ENCODE measurements around the gene STK32C. TPM values are rescaled to one million over a fixed set of nuclear protein-coding genes. Genes with fewer than 3 reads are reported as not detected.
"Not testable (repeated sequence)": the region's sequence is repeated elsewhere in the genome, so short reads cannot be mapped to it uniquely, and the experiment has no call there.

The STK32C gene
- total RNA-seq, 1 experiment from 2014 or later = 20.7 TPM

DNA sequence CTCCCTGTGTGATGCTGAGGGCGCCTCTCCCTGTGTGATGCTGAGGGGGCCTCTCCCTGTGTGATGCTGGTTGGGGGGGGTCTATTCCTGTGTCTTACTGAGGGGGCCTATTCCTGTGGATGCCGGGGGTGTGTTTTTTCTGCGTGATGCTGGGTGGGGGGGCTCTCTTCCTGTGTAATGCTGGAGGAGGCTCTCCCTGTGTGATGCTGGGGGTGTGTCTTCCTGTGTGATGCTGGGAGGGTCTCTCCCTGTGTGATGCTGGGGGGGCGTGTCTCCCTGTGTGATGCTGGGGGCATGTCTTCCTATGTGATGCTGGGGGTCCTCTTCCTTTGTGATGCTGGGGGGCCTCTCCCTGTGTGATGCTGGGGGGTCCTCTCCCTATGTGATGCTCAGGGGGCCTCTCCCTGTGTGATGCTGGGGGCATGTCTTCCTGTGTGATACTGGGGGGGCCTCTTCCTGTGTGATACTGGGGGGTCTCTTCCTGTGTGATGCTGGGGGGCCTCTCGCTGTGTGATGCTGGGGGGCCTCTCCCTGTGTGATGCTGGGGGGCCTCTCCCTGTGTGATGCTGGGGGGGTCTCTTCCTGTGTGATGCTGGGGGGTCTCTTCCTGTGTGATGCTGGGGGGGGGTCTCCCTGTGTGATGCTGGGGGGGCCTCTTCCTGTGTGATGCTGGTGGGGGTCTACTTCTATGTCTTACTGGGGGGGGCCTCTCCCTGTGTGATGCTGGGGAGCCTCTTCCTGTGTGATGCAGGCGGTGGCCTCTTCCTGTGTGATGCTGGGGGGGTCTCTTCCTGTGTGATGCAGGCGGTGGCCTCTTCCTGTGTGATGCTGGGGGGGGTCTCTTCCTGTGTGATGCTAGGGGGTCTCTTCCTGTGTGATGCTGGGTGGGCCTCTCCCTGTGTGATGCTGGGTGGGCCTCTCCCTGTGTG lies 148.2 kb downstream of the STK32C start:
- H3K27ac Mint-ChIP-seq (ENCODE audit: low read depth, unreplicated experiment); H3K36me3 Mint-ChIP-seq (ENCODE audit: insufficient read depth, unreplicated experiment); H3K4me3 Mint-ChIP-seq (ENCODE audit: unreplicated experiment); POLR2A ChIA-PET; H3K4me1 Mint-ChIP-seq (ENCODE audit: insufficient read depth, unreplicated experiment); DNase-seq (ENCODE audit: unreplicated experiment); H3K9me3 Mint-ChIP-seq (ENCODE audit: unreplicated experiment); intact Hi-C loops (cut with micrococcal nuclease); CTCF ChIA-PET; BruUV-seq (replicated peaks); H3K27me3 Mint-ChIP-seq (ENCODE audit: insufficient read depth, unreplicated experiment): not testable (repeated sequence)

DNA sequence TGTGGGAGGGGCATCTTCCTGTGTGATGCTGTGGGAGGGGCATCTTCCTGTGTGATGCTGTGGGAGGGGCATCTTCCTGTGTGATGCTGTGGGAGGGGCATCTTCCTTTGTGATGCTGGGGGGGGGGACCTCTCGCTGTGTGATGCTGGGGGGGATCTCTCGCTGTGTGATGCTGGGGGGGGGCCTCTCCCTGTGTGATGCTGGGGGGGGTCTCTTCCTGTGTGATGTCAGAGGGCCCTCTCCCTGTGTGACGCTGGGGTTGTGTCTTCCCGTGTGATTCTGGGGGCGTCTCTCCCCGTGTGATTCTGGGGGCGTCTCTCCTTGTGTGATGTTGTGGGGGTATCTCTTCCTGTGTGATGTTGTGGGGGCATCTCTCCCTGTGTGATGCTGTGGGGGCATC lies 148.9 kb downstream of the STK32C start:
- no peaks in the 10 kb centered on the region for H3K9me3 Mint-ChIP-seq (ENCODE audit: unreplicated experiment)
- POLR2A ChIA-PET = no interaction called here
- no TSS peak for BruUV-seq (replicated peaks)
- intact Hi-C loops (cut with micrococcal nuclease) = no loop called here
- no peaks in the 10 kb centered on the region for H3K27me3 Mint-ChIP-seq (ENCODE audit: insufficient read depth, unreplicated experiment)
- CTCF ChIA-PET = no interaction called here
- H3K4me1 Mint-ChIP-seq (ENCODE audit: insufficient read depth, unreplicated experiment) = no peaks in the 10 kb centered on the region
- TF ChIP-seq, protein P1, sequence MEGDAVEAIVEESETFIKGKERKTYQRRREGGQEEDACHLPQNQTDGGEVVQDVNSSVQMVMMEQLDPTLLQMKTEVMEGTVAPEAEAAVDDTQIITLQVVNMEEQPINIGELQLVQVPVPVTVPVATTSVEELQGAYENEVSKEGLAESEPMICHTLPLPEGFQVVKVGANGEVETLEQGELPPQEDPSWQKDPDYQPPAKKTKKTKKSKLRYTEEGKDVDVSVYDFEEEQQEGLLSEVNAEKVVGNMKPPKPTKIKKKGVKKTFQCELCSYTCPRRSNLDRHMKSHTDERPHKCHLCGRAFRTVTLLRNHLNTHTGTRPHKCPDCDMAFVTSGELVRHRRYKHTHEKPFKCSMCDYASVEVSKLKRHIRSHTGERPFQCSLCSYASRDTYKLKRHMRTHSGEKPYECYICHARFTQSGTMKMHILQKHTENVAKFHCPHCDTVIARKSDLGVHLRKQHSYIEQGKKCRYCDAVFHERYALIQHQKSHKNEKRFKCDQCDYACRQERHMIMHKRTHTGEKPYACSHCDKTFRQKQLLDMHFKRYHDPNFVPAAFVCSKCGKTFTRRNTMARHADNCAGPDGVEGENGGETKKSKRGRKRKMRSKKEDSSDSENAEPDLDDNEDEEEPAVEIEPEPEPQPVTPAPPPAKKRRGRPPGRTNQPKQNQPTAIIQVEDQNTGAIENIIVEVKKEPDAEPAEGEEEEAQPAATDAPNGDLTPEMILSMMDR (IDR thresholded peaks at IDR 0.05; ENCODE audit: unreplicated experiment) = no peak
- no peak for DNase-seq (ENCODE audit: unreplicated experiment)
- H3K4me3 Mint-ChIP-seq (ENCODE audit: unreplicated experiment) = no peak overlapping the region
- no peaks in the 10 kb centered on the region for H3K36me3 Mint-ChIP-seq (ENCODE audit: insufficient read depth, unreplicated experiment)
- H3K27ac Mint-ChIP-seq (ENCODE audit: low read depth, unreplicated experiment) = no peak overlapping the region

DNA sequence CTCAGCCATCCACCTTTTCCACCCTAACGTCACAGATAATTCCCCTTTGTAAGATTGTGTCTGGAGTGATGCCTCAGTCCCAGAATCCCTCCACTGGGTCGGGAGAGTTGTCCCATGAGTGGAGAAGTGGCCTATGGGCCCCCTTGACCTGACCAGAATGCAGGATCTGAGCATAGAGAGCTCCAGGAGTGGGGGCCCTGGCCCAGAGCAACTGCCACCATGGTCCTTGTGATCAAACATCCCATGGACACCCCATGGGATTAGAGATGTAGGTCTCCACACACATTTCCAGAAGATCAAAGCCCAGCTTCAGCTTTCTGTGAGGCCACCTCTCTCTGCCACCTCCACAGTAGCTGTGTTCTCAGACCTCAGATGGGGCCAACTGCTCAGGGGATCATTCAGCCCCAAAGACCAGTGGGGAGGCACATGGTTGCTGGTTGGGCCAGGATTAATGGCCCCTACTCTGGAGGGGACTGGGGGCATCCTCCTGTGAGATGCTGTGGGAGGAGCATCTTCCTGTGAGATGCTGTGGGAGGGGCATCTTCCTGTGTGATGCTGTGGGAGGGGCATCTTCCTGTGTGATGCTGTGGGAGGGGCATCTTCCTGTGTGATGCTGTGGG lies 149.5 kb downstream of the STK32C start:
- H3K9me3 Mint-ChIP-seq (ENCODE audit: unreplicated experiment) = no peaks in the 10 kb centered on the region
- no peaks in the 10 kb centered on the region for H3K36me3 Mint-ChIP-seq (ENCODE audit: insufficient read depth, unreplicated experiment)

More for the DNA sequence above, 149.5 kb downstream of the STK32C start:
- Mint-ChIP-seq H3K27me3 (ENCODE audit: insufficient read depth, unreplicated experiment) (no peaks in the 10 kb centered on the region), H3K4me1 (ENCODE audit: insufficient read depth, unreplicated experiment) (no peaks in the 10 kb centered on the region), H3K4me3 (ENCODE audit: unreplicated experiment) (no peak overlapping the region), H3K27ac (ENCODE audit: low read depth, unreplicated experiment) (no peak overlapping the region)
- TF ChIP-seq, protein P1 (IDR thresholded peaks at IDR 0.05; ENCODE audit: unreplicated experiment) = no peak
- intact Hi-C loops (cut with micrococcal nuclease) = no loop called here
- no peak for DNase-seq (ENCODE audit: unreplicated experiment)
- BruUV-seq (replicated peaks) = no TSS peak
- ChIA-PET CTCF (interaction anchor here (1.3 kb wide), 1 partner anchor 15 kb away, joined by 4 read pairs; no protein-coding TSS in a partner anchor), POLR2A (no interaction called here)

Other genes with a start within 250 kb of the STK32C start
- gene JAKMIP3, start 242.0 kb downstream of the STK32C start, total RNA-seq (2022) = not detected in 2 replicates
- gene DPYSL4, start 121.0 kb downstream of the STK32C start, total RNA-seq (2022) = 0.21 TPM in 1 of 2 replicates, not detected in the other
- gene LRRC27, start 24.2 kb upstream of the STK32C start, total RNA-seq (2022) = 9.1 and 10.4 TPM in 2 replicates
- 10.0 and 13.0 TPM in 2 replicates for gene PWWP2B, start 89.2 kb upstream of the STK32C start, total RNA-seq (2022)
- 14.2 and 14.7 TPM in 2 replicates for gene INPP5A, start 229.8 kb upstream of the STK32C start, total RNA-seq (2022)